ENCODE results near the gene ARHGEF6.

GRCh38 chrX:136689436-136689835, 91.3 kb downstream of the ARHGEF6 start:
- TF ChIP-seq, protein P1, sequence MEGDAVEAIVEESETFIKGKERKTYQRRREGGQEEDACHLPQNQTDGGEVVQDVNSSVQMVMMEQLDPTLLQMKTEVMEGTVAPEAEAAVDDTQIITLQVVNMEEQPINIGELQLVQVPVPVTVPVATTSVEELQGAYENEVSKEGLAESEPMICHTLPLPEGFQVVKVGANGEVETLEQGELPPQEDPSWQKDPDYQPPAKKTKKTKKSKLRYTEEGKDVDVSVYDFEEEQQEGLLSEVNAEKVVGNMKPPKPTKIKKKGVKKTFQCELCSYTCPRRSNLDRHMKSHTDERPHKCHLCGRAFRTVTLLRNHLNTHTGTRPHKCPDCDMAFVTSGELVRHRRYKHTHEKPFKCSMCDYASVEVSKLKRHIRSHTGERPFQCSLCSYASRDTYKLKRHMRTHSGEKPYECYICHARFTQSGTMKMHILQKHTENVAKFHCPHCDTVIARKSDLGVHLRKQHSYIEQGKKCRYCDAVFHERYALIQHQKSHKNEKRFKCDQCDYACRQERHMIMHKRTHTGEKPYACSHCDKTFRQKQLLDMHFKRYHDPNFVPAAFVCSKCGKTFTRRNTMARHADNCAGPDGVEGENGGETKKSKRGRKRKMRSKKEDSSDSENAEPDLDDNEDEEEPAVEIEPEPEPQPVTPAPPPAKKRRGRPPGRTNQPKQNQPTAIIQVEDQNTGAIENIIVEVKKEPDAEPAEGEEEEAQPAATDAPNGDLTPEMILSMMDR (IDR thresholded peaks at IDR 0.05) = no peak
- no peak for TF ChIP-seq POLR2A (IDR thresholded peaks at IDR 0.05)
